Heart left ventricle (tissue), 16 donors: ENCODE results near the gene ME1. TPM values are rescaled to one million over a fixed set of nuclear protein-coding genes. Genes with fewer than 3 reads are reported as not detected.
A peak's percentile ranks its signal among the peaks of the same experiment; 100 is the strongest.
"Not testable (repeated sequence)": the region's sequence is repeated elsewhere in the genome, so short reads cannot be mapped to it uniquely, and the experiment has no call there.

ENCODE experiments used
- ATAC-seq, 4 donors: fragments of 200-7000 bp; cut with Tn5 transposase; one replicate each; pipeline ENCODE4 v1.9.1; 2020 to 2022; ENCODE audit warnings: moderate library complexity in 4 of 4, mild to moderate bottlenecking in 3 of 4, moderate number of reproducible peaks in 1 of 4
- DNase-seq, 5 donors: peaks; one replicate each; pipeline ENCODE4 v3.0.0-alpha.2; 2020
- H3K27ac ChIP-seq, 12 donors: fragments of 200-600 bp; sonication (generic) in 4 of 12; one replicate each; pipeline versions ENCODE4 v1.5.0 to v1.8.0; 2016 to 2022; ENCODE audit warnings: mild to moderate bottlenecking in 2 of 12
- H3K27me3 ChIP-seq, 9 donors: fragments of 200-600 bp; sonication (generic) in 2 of 9; one replicate each; pipeline versions ENCODE4 v1.5.1 to v1.8.0; 2016 to 2022; ENCODE audit warnings: mild to moderate bottlenecking in 3 of 9
- H3K36me3 ChIP-seq, 9 donors: fragments of 200-600 bp; sonication (generic) in 2 of 9; one replicate each; pipeline versions ENCODE4 v1.5.0 to v1.8.0; 2018 to 2022; ENCODE audit warnings: mild to moderate bottlenecking in 2 of 9
- H3K4me1 ChIP-seq, 12 donors: fragments of 200-600 bp; sonication (generic) in 4 of 12; one replicate each; pipeline versions ENCODE4 v1.5.0 to v1.8.0; 2016 to 2022; ENCODE audit warnings: mild to moderate bottlenecking in 3 of 12
- H3K4me3 ChIP-seq, 12 donors: fragments of 200-600 bp; sonication (generic) in 4 of 12; one replicate each; pipeline versions ENCODE4 v1.5.0 to v1.8.0; 2017 to 2022; ENCODE audit warnings: mild to moderate bottlenecking in 9 of 12, moderate library complexity in 4 of 12
- H3K9me3 ChIP-seq, 12 donors: fragments of 200-600 bp; sonication (generic) in 4 of 12; one replicate each; pipeline versions ENCODE4 v1.5.0 to v1.8.0; 2016 to 2022; ENCODE audit warnings: mild to moderate bottlenecking in 1 of 12
- POLR2A ChIP-seq, 2 donors: fragments of 450-650 bp; IDR thresholded peaks; one replicate each; pipeline ENCODE4 v1.6.1; 2017; ENCODE audit warnings: antibody characterized with exemption in 2 of 2, mild to moderate bottlenecking in 2 of 2, moderate library complexity in 2 of 2
- WGBS, 4 donors: extraction: QIAGEN DNeasy Blood & Tissue Kit in 2 of 4; methylation state at CpG; one replicate each; pipeline versions ENCODE4 v1.1.5 to v1.1.7; 2013 to 2018; 5-methylcytosine and 5-hydroxymethylcytosine counted together
- intact Hi-C, 10 donors: fragments of 100-400 bp; cut with DNase I; formaldehyde crosslinking; loops; one replicate each; pipeline versions ENCODE4 v1.11.1 to v1.14.2; 2022
- polyA plus RNA-seq, 2 donors: library from polyadenylated mRNA; stranded (reverse); fragments of 200-250 nt; gene quantifications; one replicate each; pipeline ENCODE4 v1.2.3, GENCODE V29; 2013
- total RNA-seq, 9 donors: library from RNA; depleted of rRNA in 2 of 9; stranded (reverse); fragments of >200 nt in 2 of 9; fragmentation: NEBNext Ultra II Directional in 3 of 9; extraction: Animal tissue kit (Norgen Biotek cat#: 25700) in 3 of 9; gene quantifications; one replicate each; pipeline versions ENCODE4 v1.1.0 to v1.2.4, GENCODE V29; 2016 to 2023
- TF ChIP-seq, protein P1 (sequence below), 12 donors: fragments of 200-600 bp; sonication (generic) in 4 of 12; IDR thresholded peaks; one replicate each; pipeline versions ENCODE4 v1.5.0 to v1.8.0; 2018 to 2022; ENCODE audit warnings: antibody characterized with exemption in 12 of 12, mild to moderate bottlenecking in 5 of 12
- donor health status: ischemic (EF 13 %, LVEDD 7.1; RV severe dilation, severe dysfunction).
- donor health status: healthy with polysubstance abuse.
- donor health status: DM: no; HTN: yes; CAD: no.
- donor health status: DM: no; HTN: no; CAD: no.
- donor health status: ischemic (EF 25% LVEDD 6.9; RV normal size, moderate dysfunction).
- donor health status: ischemic (EF 25% LVEDD 5.7; RV mildly dilated, moderate dysfunction).
- donor health status: healthy.
- donor health status: DM: yes; HTN: yes; CAD: no.
- donor health status: ischemic (EF 35%, LVEDD 5.7; RV mildly dilated, moderate dysfunction).
- donor health status: nonischemic (EF 11% LVEDD 7.7; RV severe dilation, severe dysfunction).
- donor health status: DM: yes; HTN: yes; CAD: no.
- donor health status: PGD.
- donor health status: ischemic (EF 29% LVEDD 5.4; RV normal size, mild dysfunction).
- donor health status: nonischemic (EF 23%, LVEDD 6.1; RV moderate dilation, normal function).

ME1 gene
- total and polyA plus RNA-seq, 11 donors: 7.0 to 28.5 (median 18.1) TPM

GRCh38 chr6:83462524-83462923 is 31.7 kb upstream of the ME1 start:
- no peaks in the 10 kb centered on the region for H3K36me3 ChIP-seq
- TF ChIP-seq POLR2A (IDR thresholded peaks at IDR 0.05): no peak
- TF ChIP-seq, protein P1, sequence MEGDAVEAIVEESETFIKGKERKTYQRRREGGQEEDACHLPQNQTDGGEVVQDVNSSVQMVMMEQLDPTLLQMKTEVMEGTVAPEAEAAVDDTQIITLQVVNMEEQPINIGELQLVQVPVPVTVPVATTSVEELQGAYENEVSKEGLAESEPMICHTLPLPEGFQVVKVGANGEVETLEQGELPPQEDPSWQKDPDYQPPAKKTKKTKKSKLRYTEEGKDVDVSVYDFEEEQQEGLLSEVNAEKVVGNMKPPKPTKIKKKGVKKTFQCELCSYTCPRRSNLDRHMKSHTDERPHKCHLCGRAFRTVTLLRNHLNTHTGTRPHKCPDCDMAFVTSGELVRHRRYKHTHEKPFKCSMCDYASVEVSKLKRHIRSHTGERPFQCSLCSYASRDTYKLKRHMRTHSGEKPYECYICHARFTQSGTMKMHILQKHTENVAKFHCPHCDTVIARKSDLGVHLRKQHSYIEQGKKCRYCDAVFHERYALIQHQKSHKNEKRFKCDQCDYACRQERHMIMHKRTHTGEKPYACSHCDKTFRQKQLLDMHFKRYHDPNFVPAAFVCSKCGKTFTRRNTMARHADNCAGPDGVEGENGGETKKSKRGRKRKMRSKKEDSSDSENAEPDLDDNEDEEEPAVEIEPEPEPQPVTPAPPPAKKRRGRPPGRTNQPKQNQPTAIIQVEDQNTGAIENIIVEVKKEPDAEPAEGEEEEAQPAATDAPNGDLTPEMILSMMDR (IDR thresholded peaks at IDR 0.05): no peak
- intact Hi-C loops: no loop called here
- no peaks in the 10 kb centered on the region for H3K27me3 ChIP-seq
- DNase-seq (no peak), ATAC-seq (no peak)
- H3K4me1 ChIP-seq: peaks cover 0 to 38% (median 0%) of the 10 kb centered on the region in 12 donors
- 38 to 69% (median 45%) methylated on average over 1 of the region's 1 CpG for WGBS, 4 donors
- no peaks in the 10 kb centered on the region for H3K9me3 ChIP-seq
- H3K4me3 ChIP-seq: no peak overlapping the region
- no peak overlapping the region for H3K27ac ChIP-seq

DNA sequence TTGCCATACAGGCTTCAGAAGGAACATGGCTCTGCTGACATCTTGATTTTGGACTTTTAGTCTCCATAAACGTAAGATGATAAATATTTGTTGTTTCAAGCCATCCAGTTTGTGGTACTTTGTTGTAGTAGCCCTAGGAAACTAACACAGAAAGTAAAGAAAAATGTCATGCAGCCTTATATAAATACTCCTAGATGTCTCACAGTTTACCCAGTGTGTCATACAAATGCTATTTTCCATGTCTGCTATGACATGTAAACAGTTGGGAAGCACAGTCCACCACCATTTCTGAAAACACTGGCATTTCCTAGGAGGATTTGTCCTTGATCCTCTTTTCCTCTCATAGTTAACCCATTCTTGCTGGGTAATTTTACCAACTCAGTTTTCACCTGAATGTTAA is 30.6 kb upstream of the ME1 start:
- 68 to 76% (median 73%) methylated on average over 1 of the region's 1 CpG for WGBS, 4 donors
- H3K36me3 ChIP-seq: no peaks in the 10 kb centered on the region
- intact Hi-C loops: no loop called here
- H3K4me3 ChIP-seq: no peak overlapping the region
- no peak for DNase-seq
- no peak overlapping the region for H3K27ac ChIP-seq
- ATAC-seq: no peak
- TF ChIP-seq, protein P1 (IDR thresholded peaks at IDR 0.05): no peak
- TF ChIP-seq POLR2A (IDR thresholded peaks at IDR 0.05): no peak
- no peaks in the 10 kb centered on the region for H3K9me3 ChIP-seq
- H3K27me3 ChIP-seq: no peaks in the 10 kb centered on the region
- H3K4me1 ChIP-seq: peaks cover 0 to 27% (median 0%) of the 10 kb centered on the region in 12 donors

GRCh38 chr6:83459663-83460062 is 28.8 kb upstream of the ME1 start:
- intact Hi-C loops: no loop called here
- no peaks in the 10 kb centered on the region for H3K36me3 ChIP-seq

GRCh38 chr6:83450015-83450414 is 19.2 kb upstream of the ME1 start:
- intact Hi-C loops, ATAC-seq, H3K27me3 ChIP-seq, H3K36me3 ChIP-seq, H3K4me1 ChIP-seq, H3K4me3 ChIP-seq, H3K9me3 ChIP-seq, DNase-seq, H3K27ac ChIP-seq: not testable (repeated sequence)
- WGBS, 4 donors: 90 to 95% (median 93%) methylated on average over 6 of the region's 6 CpGs

More at GRCh38 chr6:83459663-83460062, 28.8 kb upstream of the ME1 start:
- TF ChIP-seq POLR2A (IDR thresholded peaks at IDR 0.05): no peak
- TF ChIP-seq, protein P1 (IDR thresholded peaks at IDR 0.05): no peak
- Histone ChIP-seq H3K27me3 (no peaks in the 10 kb centered on the region), H3K9me3 (no peaks in the 10 kb centered on the region), H3K4me1 (peaks cover 0 to 17% (median 0%) of the 10 kb centered on the region in 12 donors), H3K4me3 (no peak overlapping the region), H3K27ac (peak overlapping the region in 1 of 12 donors; percentile 71)
- DNase-seq (no peak), ATAC-seq (no peak)

DNA sequence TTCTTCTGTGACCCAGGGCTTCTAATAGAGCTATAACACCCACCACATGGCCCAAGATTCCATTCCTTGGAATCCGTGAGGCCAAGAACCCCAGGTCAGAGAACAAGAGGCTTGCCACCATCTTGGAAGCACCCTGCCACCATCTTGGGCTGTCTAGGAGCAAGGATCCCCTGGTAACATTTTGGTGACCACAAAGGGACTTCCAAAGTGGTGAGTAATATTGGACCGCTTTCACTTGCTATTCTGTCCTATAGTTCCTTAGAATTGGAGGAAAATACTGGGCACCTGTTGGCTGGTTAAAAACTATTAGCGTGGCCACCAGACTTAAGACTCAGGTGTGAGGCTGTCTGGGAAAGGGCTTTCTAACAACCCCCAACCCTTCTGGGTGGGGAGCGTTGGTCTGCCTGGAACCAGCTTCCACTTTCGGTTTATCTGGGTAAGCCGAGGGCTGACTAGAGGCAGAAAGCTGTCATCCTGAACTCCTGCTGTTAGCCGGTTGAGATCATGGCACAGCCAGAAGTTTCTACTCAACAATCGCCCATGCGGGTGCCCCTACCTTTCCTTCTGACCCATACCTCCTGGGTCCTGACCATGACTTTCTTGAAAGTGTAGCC is 13.3 kb upstream of the ME1 start:
- H3K27ac ChIP-seq, ATAC-seq, H3K9me3 ChIP-seq, intact Hi-C loops, H3K27me3 ChIP-seq, H3K4me1 ChIP-seq, DNase-seq, H3K4me3 ChIP-seq, H3K36me3 ChIP-seq: not testable (repeated sequence)
- 84 to 92% (median 89%) methylated on average over 9 of the region's 9 CpGs for WGBS, 4 donors
